ENCODE data around the gene ALPK3. TPM values are rescaled to one million over a fixed set of nuclear protein-coding genes. Genes with fewer than 3 reads are reported as not detected.

Gene ALPK3
- total and polyA plus RNA-seq, 2 donors (not counting 3 experiments of a cell fraction or from before 2014, with no cell fraction given), result 18.4 to 36.2 TPM

DNA sequence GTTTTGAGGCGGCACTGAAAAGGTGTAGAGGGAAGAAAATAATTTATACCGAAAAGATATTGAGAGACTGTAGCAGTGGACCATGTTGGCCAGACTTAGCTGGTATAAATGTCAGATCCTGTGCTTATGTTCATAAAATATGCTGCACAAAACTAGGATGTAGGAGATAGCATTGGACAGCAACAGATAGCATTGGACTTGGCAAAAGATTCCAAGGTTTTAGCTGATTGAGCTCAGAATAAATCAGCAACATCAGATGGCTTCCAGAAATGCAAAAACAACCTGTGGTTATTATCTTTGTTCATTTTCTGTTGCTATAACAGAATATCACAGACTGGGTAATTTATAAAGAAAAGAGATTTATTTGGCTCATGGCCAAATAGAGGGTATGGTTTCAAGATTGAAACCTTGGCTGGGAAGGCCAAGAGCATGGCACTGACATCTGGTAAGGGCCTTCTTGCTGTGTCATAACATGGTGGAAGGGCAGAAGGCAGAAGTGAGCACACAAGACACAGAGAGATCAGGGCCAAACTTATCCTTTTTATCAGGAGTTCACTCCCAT, 102.0 kb downstream of the ALPK3 start:
- no peak for TF ChIP-seq EZH2 (IDR thresholded peaks at IDR 0.05; ENCODE audit: borderline replicate concordance, low read depth, low read length, severe bottlenecking)
- no peak for TF ChIP-seq GATA2 (IDR thresholded peaks at IDR 0.05; ENCODE audit: insufficient read depth, insufficient read length, low read depth, low read length)
- no peak for TF ChIP-seq POLR2AphosphoS5 (IDR thresholded peaks at IDR 0.05; ENCODE audit: insufficient read depth, low read depth, low read length)
- TF ChIP-seq, protein P1, sequence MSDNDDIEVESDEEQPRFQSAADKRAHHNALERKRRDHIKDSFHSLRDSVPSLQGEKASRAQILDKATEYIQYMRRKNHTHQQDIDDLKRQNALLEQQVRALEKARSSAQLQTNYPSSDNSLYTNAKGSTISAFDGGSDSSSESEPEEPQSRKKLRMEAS (IDR thresholded peaks at IDR 0.05; ENCODE audit: insufficient read depth, insufficient read length), result no peak
- TF ChIP-seq, protein P2, sequence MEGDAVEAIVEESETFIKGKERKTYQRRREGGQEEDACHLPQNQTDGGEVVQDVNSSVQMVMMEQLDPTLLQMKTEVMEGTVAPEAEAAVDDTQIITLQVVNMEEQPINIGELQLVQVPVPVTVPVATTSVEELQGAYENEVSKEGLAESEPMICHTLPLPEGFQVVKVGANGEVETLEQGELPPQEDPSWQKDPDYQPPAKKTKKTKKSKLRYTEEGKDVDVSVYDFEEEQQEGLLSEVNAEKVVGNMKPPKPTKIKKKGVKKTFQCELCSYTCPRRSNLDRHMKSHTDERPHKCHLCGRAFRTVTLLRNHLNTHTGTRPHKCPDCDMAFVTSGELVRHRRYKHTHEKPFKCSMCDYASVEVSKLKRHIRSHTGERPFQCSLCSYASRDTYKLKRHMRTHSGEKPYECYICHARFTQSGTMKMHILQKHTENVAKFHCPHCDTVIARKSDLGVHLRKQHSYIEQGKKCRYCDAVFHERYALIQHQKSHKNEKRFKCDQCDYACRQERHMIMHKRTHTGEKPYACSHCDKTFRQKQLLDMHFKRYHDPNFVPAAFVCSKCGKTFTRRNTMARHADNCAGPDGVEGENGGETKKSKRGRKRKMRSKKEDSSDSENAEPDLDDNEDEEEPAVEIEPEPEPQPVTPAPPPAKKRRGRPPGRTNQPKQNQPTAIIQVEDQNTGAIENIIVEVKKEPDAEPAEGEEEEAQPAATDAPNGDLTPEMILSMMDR (IDR thresholded peaks at IDR 0.05; ENCODE audit: extremely low read depth in 1 of 2, insufficient read depth in 1 of 2, low read depth in 1 of 2, low read length in 2 of 2), result no peak
- FAIRE-seq, result no peak
- Histone ChIP-seq H4K20me1 (replicated peaks; ENCODE audit: control insufficient read depth, extremely low read depth, insufficient read depth, low read length) (no peaks in the 10 kb centered on the region), H3K4me2 (ENCODE audit: insufficient read depth, low read length) (no peak overlapping the region), H3K36me3 (ENCODE audit: control insufficient read depth in 2 of 2, extremely low read depth in 1 of 2, insufficient read depth in 2 of 2, low read length in 2 of 2) (no peaks in the 10 kb centered on the region), H3K9me1 (replicated peaks; ENCODE audit: control insufficient read depth, extremely low read depth, insufficient read depth, low read length) (no peaks in the 10 kb centered on the region), H3K4me3 (replicated peaks in 1 of 3; ENCODE audit: insufficient read depth in 1 of 3, low read depth in 1 of 3, low read length in 3 of 3) (no peak overlapping the region), H3K4me1 (ENCODE audit: control insufficient read depth, extremely low read depth, insufficient read depth, low read length) (peaks cover 6% of the 10 kb centered on the region), H3K27me3 (ENCODE audit: control insufficient read depth in 2 of 2, insufficient read depth in 2 of 2, low read length in 2 of 2) (peaks cover 0 to 1% of the 10 kb centered on the region in 2 experiments), H3K9ac (replicated peaks; ENCODE audit: extremely low read depth, insufficient read depth, low read length) (no peak overlapping the region), H2AFZ (ENCODE audit: low read depth, low read length) (no peak overlapping the region), H3K9me3 (replicated peaks; ENCODE audit: control insufficient read depth, insufficient read depth, low read length) (no peaks in the 10 kb centered on the region), H3K79me2 (ENCODE audit: control insufficient read depth, insufficient read depth, low read length) (no peaks in the 10 kb centered on the region), H3K27ac (ENCODE audit: insufficient read depth, low read depth, low read length) (no peak overlapping the region)
- DNase-seq (ENCODE audit: low read depth, low spot score), result no peak
- no TSS peak for BruUV-seq (replicated peaks)
- intact Hi-C loops (cut with micrococcal nuclease), result no loop called here
- dilution Hi-C loops (cut with MboI; ENCODE audit: extremely low pct_ligation_motif_present, low sequenced_read_pairs), result no loop called here
- ChIA-PET CTCF (no interaction called here), POLR2A (no interaction called here)

Data from endothelial cell of umbilical vein (primary cell).